CD4-positive, alpha-beta T cell treated with Interleukin-21 for 1 hour (primary cell): Measurements from ENCODE around the gene CPNE2.
A peak's percentile ranks its signal among the peaks of the same experiment; 100 is the strongest.

Experiments used
- DNase-seq: peaks from one replicate; pipeline ENCODE4 v3.0.0-alpha.2; 2020

Gene CPNE2

GRCh38 chr16:57147381-57148221 lies 55.2 kb downstream of the CPNE2 start:
- DNase-seq: no peak

DNA sequence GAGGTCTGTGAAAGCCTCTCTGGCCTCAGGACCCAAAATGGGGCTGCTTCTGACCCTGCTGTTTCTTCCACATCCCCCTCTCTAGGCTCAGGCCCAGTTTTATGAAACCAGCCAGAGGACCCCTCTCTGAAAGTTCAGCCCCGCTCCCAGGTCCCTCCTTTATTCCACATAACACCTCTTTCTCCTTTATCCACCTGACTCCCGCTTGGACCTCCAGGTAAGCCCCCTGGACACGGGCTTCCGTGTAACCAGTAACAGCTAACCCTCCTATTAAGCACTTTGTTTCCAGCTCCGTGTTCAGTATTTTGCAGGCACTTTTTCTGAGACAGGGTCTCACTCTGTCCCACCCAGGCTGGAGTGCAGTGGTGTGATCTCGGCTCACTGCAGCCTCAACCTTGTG lies 56.1 kb downstream of the CPNE2 start:
- no peak for DNase-seq

- DNase-seq: no peak
Measured at GRCh38 chr16:57149391-57149790, 57.0 kb downstream of the CPNE2 start.

- DNase-seq: no peak
Measured at GRCh38 chr16:57150682-57151330, 58.4 kb downstream of the CPNE2 start.

GRCh38 chr16:57151369-57151768 lies 59.0 kb downstream of the CPNE2 start:
- DNase-seq: no peak

GRCh38 chr16:57152096-57153093 lies 60.0 kb downstream of the CPNE2 start:
- DNase-seq: no peak

GRCh38 chr16:57153841-57154240 lies 61.5 kb downstream of the CPNE2 start:
- DNase-seq: no peak

DNA sequence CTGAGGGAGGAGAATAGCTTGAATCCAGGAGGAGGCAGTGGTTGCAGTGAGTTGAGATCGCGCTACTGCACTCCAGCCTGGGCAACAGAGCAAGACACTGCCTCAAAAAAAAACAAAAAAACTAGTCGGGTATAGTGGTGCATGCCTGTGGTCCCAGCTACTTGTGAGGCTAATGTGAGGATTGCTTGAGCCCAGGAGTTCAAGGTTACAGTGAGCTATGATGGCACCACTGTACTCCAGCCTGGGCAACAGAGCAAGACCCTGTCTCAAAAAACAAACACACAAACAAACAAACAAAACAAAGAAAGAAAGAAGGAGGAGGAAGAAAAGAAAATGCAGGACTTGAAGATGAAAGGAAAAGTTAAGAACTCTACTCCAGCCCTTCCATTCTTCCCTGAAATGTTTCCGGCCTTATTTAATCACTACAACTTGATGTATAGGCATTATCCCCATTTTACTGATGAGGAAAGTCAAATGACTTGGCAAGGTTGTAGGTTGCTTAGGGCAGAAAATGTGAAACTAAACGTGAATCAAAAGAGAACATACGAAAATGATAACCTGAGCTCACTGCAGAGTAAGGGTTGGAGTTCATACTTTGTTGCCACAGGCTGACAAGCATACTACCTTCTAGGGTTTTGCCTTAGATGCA lies 63.4 kb downstream of the CPNE2 start:
- DNase-seq: no peak

GRCh38 chr16:57156351-57156703 lies 63.9 kb downstream of the CPNE2 start:
- DNase-seq: no peak

GRCh38 chr16:57157533-57157932 lies 65.2 kb downstream of the CPNE2 start:
- no peak for DNase-seq

DNA sequence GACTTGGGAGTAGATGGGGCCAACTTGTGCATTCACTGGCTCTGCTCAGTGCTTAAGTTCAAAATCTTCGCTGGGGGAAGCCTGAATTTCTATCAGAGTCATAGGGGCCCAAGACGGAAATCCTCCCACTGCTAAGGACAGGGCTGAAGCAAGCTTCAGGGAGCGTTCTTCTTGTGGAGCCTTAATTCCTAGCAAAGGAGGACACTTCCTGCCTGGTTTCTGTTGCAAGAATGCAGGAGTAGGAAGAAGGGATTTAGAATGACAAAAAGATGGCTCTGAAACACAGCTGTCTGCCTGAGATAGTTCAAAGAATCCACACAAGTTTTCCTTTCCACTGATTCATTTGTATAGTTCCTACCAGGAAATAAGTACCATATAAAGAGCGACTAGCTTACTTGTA lies 67.1 kb downstream of the CPNE2 start:
- no peak for DNase-seq

DNA sequence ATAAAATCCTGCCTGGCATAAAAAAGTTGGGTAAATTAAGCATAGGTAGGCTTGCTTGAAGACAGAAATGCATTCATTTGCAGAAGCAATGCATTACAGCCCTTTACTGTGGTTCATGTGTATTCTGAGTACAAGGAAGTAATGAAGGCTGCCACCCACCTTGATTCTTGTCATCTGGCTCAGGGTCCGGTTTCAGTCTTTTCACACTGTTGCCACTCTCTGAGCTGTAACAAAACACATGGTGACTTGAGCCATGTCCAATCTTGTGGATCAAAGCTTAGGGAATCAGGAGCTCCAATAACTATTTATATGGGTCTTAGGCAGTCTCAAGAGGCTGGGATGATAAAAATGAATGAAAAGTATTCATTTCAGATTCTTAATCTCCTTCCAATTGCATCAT lies 71.5 kb downstream of the CPNE2 start:
- DNase-seq: no peak

GRCh38 chr16:57165483-57165882 lies 73.1 kb downstream of the CPNE2 start:
- DNase-seq: no peak

- DNase-seq: no peak
Measured at GRCh38 chr16:57165938-57166337, 73.6 kb downstream of the CPNE2 start.

GRCh38 chr16:57166451-57166850 lies 74.1 kb downstream of the CPNE2 start:
- DNase-seq: no peak

- DNase-seq: no peak
Measured at GRCh38 chr16:57166951-57167350, 74.6 kb downstream of the CPNE2 start.

- no peak for DNase-seq
Measured at GRCh38 chr16:57167538-57167937, 75.2 kb downstream of the CPNE2 start.

GRCh38 chr16:57167953-57168352 lies 75.6 kb downstream of the CPNE2 start:
- peak; percentile 78 for DNase-seq

DNA sequence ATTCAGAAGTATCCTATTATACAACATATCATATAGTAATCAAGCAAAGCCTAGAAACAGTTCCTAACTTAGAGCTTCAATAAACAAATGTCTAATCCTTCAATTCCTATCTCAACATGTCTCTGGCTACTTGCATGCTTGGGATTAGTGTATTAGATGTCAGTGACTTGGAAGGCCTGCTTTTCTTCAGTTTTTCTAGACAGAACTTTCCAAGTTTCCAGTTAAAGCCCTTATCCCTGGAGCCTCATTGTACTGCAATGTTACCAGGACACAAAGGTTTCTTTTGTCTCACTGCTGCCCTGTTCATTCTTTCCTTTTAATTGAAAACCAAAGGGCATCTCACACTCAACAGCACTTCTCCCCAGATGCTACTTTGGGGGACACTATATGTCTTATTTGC lies 76.9 kb downstream of the CPNE2 start:
- no peak for DNase-seq

DNA sequence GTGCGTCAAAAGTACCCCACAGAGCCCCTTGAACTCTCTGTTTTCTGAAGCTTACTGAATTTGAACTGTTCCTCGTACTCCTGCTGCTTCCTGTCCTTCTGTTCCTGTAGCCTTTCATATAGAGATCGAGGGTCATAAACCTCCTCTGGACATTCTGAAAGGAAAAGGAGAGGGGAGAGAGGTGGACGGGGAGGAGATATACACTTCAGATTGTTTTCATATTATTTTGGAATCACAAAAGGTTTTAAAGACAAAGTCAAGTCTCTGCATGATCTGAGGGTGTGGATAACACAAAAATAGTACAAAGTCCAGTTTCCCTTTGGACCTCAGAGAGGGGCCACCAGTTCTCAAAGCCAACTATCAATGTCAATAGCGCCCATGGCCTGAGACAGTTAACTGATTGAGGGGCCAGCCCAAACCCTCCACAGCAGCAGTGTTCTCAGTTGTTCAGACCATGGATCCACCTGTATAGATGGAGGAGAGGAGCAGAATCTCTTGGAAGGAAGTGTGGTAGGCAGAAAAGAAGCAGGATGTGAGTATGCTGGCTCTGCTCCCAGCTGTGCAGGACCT lies 80.4 kb downstream of the CPNE2 start:
- no peak for DNase-seq

DNA sequence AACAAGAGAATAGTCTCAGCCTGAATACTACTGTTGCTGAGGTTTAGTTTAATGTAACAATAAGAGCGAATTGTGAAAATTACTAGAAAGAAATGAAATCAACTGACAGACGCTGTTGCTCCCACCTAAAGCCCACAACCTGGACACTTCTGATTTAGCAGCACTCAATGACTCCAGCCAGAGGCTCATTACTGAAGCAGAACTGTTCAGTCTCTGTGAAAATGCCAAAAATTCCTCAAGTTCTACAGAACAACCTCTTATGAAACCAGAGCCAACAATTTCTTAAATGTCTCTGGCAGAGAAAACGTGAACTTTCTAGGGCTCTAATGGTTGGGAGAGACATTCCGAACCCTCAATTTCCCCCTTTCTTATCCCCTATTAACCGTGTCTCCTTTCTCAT lies 83.5 kb downstream of the CPNE2 start:
- no peak for DNase-seq

- no peak for DNase-seq
Measured at GRCh38 chr16:57178196-57178595, 85.8 kb downstream of the CPNE2 start.
